Fibroblast of villous mesenchyme (primary cell): ENCODE measurements around the gene FAN1. TPM values are rescaled to one million over a fixed set of nuclear protein-coding genes. Genes with fewer than 3 reads are reported as not detected.

Experiments
- DNase-seq: peaks from one replicate; pipeline ENCODE4 v3.0.0-alpha.2; 2010; ENCODE audit warnings: low read depth
- H3K4me3 ChIP-seq: 2 replicates; pipeline ENCODE4 v1.5.1; 2011; ENCODE audit warnings: low read depth, mild to moderate bottlenecking, low read length
- CTCF ChIP-seq: IDR thresholded peaks from 2 replicates; pipeline ENCODE4 v1.5.1; 2012; ENCODE audit warnings: low read depth, mild to moderate bottlenecking, low read length; ENCODE audit not compliant: insufficient read depth
- total RNA-seq: library from RNA; depleted of rRNA; stranded (reverse); fragments of >200 nt; gene quantifications from 2 replicates; pipeline ENCODE4 v1.2.3, GENCODE V29; 2012

Gene FAN1
- total RNA-seq, 1 donor = 19.9 TPM

- no peak for DNase-seq
- no peak for TF ChIP-seq CTCF
- no peak overlapping the region for H3K4me3 ChIP-seq
Measured at GRCh38 chr15:30901889-30902288, 1.8 kb upstream of the FAN1 start.

GRCh38 chr15:30904812-30905211 is 1.1 kb downstream of the FAN1 start:
- H3K4me3 ChIP-seq = no peak overlapping the region
- TF ChIP-seq CTCF = no peak
- DNase-seq = no peak

- no peak overlapping the region for H3K4me3 ChIP-seq
- TF ChIP-seq CTCF = peak; percentile 36
- DNase-seq = no peak
Measured at GRCh38 chr15:30905821-30906220, 2.1 kb downstream of the FAN1 start.

- DNase-seq = no peak
- no peak overlapping the region for H3K4me3 ChIP-seq
- no peak for TF ChIP-seq CTCF
Measured at GRCh38 chr15:30906366-30906765, 2.7 kb downstream of the FAN1 start.

GRCh38 chr15:30913761-30914160 is 10.0 kb downstream of the FAN1 start:
- H3K4me3 ChIP-seq = no peak overlapping the region
- DNase-seq = no peak
- TF ChIP-seq CTCF = no peak

- H3K4me3 ChIP-seq = no peak overlapping the region
- no peak for DNase-seq
- no peak for TF ChIP-seq CTCF
Measured at GRCh38 chr15:30917013-30917412, 13.3 kb downstream of the FAN1 start.

GRCh38 chr15:30917675-30918074 is 14.0 kb downstream of the FAN1 start:
- TF ChIP-seq CTCF = no peak
- H3K4me3 ChIP-seq = no peak overlapping the region
- DNase-seq = no peak
